K562 (cell line): ENCODE measurements around the gene CCDC183. TPM values are rescaled to one million over a fixed set of nuclear protein-coding genes. Genes with fewer than 3 reads are reported as not detected.

Source experiments
- CBX3 ChIP-seq, 2 experiments: IDR thresholded peaks; 1 replicate in 1 of 2; 2 replicates in 1 of 2; pipeline ENCODE4 v1.6.1; 2012; ENCODE audit warnings: inconsistent platforms in 2 of 2, low read length in 2 of 2, borderline replicate concordance in 1 of 2, control low read depth in 1 of 2
- MEF2D ChIP-seq: conservative IDR thresholded peaks from 2 replicates; pipeline ENCODE4 v1.6.1; 2016; ENCODE audit warnings: low read depth, missing genetic modification characterization, missing compliant biosample characterization
- ZC3H4 ChIP-seq: sonication (generic); formaldehyde crosslinking; IDR thresholded peaks from 2 replicates; pipeline ENCODE4 v1.9.0; 2021; ENCODE audit warnings: missing genetic modification reagents, borderline replicate concordance
- ZNF143 ChIP-seq: sonication (generic); formaldehyde crosslinking; IDR thresholded peaks from 2 replicates; pipeline ENCODE4 v1.9.0; 2022; ENCODE audit warnings: mild to moderate bottlenecking, missing genetic modification reagents
- ZNF23 ChIP-seq: fragments of 250-450 bp; sonication (Bioruptor Pico); IDR thresholded peaks from 2 replicates; pipeline ENCODE4 v1.4.0; 2020; ENCODE audit warnings: mild to moderate bottlenecking
- polyA plus RNA-seq, 8 experiments: library from polyadenylated mRNA; depleted of rRNA in 4 of 8; stranded (reverse) in 5 of 8; unstranded in 3 of 8; fragments of >200 nt; fragmentation: Nextera tagmentation in 2 of 8; fragmentation: Illumina TruSeq in 1 of 8; extraction: Ambion mirVana in 2 of 8; extraction: Trizol in 1 of 8; gene quantifications; 2 replicates each; pipeline versions ENCODE4 v1.2.1 to v1.2.3, GENCODE V29; 2011 to 2014; ENCODE audit warnings: inconsistent platforms in 1 of 8, missing spikeins in 1 of 8
- total RNA-seq, 7 experiments: library from RNA; depleted of rRNA in 6 of 7; stranded (reverse); fragments of >200 nt in 6 of 7; fragmentation: Illumina TruSeq in 2 of 7; extraction: Trizol in 2 of 7; gene quantifications; 2 replicates each; pipeline versions ENCODE4 v1.2.1 to v1.2.3, GENCODE V29; 2011 to 2021; ENCODE audit warnings: low replicate concordance in 1 of 7
- TF ChIP-seq, protein P1 (sequence below): fragments of 200-600 bp; sonication (generic); IDR thresholded peaks from one replicate; pipeline ENCODE4 v1.6.1; 2012; ENCODE audit warnings: mild to moderate bottlenecking, low read depth, low read length, inconsistent platforms

The CCDC183 gene
- total and polyA plus RNA-seq, 9 of the 15 experiments (the other 6 are each of a cell fraction or from before 2014, with no cell fraction given) = 0.21 to 0.60 (median 0.29) TPM; not detected in 4

DNA sequence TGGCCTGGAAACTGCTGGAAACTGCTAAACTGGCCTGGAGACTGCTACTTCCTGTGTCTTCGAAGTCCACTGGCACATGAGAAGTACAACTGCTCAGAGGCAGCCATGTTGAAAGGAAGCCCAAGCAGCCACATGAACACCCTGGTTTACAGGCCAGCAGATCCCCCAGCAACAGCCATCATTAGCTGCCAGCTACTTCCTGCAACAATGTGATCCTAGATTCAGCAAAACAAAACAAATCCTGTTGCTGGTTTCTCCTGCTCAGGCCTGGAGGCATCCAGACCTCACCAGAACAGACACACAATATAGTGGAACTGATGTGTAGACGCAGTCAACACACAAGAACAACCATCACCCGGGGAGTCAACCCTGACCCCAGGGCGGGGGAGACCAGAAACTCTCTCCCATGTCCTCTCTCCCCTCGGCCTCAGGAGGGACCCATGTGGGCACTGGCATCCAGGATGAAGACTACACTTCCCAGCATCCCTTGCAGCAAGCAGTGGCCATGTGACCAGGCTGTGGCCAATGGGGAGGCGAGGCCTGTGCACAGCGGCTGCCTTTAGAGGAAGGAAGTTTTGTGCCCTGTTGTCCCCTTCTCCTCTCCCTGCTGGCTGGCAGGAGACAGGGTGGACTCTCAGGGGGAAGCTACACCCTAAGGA lies 22.6 kb upstream of the CCDC183 start (continued):
- TF ChIP-seq, protein P1, sequence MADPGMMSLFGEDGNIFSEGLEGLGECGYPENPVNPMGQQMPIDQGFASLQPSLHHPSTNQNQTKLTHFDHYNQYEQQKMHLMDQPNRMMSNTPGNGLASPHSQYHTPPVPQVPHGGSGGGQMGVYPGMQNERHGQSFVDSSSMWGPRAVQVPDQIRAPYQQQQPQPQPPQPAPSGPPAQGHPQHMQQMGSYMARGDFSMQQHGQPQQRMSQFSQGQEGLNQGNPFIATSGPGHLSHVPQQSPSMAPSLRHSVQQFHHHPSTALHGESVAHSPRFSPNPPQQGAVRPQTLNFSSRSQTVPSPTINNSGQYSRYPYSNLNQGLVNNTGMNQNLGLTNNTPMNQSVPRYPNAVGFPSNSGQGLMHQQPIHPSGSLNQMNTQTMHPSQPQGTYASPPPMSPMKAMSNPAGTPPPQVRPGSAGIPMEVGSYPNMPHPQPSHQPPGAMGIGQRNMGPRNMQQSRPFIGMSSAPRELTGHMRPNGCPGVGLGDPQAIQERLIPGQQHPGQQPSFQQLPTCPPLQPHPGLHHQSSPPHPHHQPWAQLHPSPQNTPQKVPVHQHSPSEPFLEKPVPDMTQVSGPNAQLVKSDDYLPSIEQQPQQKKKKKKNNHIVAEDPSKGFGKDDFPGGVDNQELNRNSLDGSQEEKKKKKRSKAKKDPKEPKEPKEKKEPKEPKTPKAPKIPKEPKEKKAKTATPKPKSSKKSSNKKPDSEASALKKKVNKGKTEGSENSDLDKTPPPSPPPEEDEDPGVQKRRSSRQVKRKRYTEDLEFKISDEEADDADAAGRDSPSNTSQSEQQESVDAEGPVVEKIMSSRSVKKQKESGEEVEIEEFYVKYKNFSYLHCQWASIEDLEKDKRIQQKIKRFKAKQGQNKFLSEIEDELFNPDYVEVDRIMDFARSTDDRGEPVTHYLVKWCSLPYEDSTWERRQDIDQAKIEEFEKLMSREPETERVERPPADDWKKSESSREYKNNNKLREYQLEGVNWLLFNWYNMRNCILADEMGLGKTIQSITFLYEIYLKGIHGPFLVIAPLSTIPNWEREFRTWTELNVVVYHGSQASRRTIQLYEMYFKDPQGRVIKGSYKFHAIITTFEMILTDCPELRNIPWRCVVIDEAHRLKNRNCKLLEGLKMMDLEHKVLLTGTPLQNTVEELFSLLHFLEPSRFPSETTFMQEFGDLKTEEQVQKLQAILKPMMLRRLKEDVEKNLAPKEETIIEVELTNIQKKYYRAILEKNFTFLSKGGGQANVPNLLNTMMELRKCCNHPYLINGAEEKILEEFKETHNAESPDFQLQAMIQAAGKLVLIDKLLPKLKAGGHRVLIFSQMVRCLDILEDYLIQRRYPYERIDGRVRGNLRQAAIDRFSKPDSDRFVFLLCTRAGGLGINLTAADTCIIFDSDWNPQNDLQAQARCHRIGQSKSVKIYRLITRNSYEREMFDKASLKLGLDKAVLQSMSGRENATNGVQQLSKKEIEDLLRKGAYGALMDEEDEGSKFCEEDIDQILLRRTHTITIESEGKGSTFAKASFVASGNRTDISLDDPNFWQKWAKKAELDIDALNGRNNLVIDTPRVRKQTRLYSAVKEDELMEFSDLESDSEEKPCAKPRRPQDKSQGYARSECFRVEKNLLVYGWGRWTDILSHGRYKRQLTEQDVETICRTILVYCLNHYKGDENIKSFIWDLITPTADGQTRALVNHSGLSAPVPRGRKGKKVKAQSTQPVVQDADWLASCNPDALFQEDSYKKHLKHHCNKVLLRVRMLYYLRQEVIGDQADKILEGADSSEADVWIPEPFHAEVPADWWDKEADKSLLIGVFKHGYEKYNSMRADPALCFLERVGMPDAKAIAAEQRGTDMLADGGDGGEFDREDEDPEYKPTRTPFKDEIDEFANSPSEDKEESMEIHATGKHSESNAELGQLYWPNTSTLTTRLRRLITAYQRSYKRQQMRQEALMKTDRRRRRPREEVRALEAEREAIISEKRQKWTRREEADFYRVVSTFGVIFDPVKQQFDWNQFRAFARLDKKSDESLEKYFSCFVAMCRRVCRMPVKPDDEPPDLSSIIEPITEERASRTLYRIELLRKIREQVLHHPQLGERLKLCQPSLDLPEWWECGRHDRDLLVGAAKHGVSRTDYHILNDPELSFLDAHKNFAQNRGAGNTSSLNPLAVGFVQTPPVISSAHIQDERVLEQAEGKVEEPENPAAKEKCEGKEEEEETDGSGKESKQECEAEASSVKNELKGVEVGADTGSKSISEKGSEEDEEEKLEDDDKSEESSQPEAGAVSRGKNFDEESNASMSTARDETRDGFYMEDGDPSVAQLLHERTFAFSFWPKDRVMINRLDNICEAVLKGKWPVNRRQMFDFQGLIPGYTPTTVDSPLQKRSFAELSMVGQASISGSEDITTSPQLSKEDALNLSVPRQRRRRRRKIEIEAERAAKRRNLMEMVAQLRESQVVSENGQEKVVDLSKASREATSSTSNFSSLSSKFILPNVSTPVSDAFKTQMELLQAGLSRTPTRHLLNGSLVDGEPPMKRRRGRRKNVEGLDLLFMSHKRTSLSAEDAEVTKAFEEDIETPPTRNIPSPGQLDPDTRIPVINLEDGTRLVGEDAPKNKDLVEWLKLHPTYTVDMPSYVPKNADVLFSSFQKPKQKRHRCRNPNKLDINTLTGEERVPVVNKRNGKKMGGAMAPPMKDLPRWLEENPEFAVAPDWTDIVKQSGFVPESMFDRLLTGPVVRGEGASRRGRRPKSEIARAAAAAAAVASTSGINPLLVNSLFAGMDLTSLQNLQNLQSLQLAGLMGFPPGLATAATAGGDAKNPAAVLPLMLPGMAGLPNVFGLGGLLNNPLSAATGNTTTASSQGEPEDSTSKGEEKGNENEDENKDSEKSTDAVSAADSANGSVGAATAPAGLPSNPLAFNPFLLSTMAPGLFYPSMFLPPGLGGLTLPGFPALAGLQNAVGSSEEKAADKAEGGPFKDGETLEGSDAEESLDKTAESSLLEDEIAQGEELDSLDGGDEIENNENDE = no peak
- TF ChIP-seq MEF2D (tag) (no peak), CBX3 (IDR thresholded peaks at IDR 0.05; ENCODE audit: borderline replicate concordance in 1 of 2, low read length in 2 of 2) (peak in 1 of 2 experiments; percentile 85; a peak in 1 of 3 replicates), ZC3H4 (CRISPR knock-in tag) (no peak), ZNF23 (CRISPR knock-in tag) (no peak), ZNF143 (CRISPR knock-in tag) (peak; percentile 91)
